NCI-H1048 (cell line): ENCODE data around the gene FCN3.

Experiments used
- DNase-seq: peaks from one replicate; lab custom pipeline; 2025; lab: John Stamatoyannopoulos, UW

Gene FCN3

GRCh38 chr1:27358038-27358927, 16.3 kb downstream of the FCN3 start:
- DNase-seq = no peak

- DNase-seq = no peak
Measured at GRCh38 chr1:27357281-27358037, 17.2 kb downstream of the FCN3 start.

- no peak for DNase-seq
Measured at GRCh38 chr1:27356619-27357280, 17.9 kb downstream of the FCN3 start.

GRCh38 chr1:27356277-27356618, 18.4 kb downstream of the FCN3 start:
- no peak for DNase-seq

GRCh38 chr1:27355683-27356082, 18.9 kb downstream of the FCN3 start:
- DNase-seq = no peak

- DNase-seq = no peak
Measured at GRCh38 chr1:27353629-27354028, 21.0 kb downstream of the FCN3 start.

GRCh38 chr1:27353166-27353565, 21.5 kb downstream of the FCN3 start:
- DNase-seq = no peak

- DNase-seq = no peak
Measured at GRCh38 chr1:27351541-27352107, 23.0 kb downstream of the FCN3 start.

- DNase-seq = no peak
Measured at GRCh38 chr1:27350663-27351540, 23.7 kb downstream of the FCN3 start.

- DNase-seq = peak; percentile 65
Measured at GRCh38 chr1:27349784-27350662, 24.6 kb downstream of the FCN3 start.

GRCh38 chr1:27348861-27349783, 25.5 kb downstream of the FCN3 start:
- peak; percentile 63 for DNase-seq

GRCh38 chr1:27346991-27347624, 27.5 kb downstream of the FCN3 start:
- DNase-seq = no peak

GRCh38 chr1:27346357-27346756, 28.3 kb downstream of the FCN3 start:
- no peak for DNase-seq

GRCh38 chr1:27345272-27345671, 29.4 kb downstream of the FCN3 start:
- DNase-seq = no peak

- DNase-seq = no peak
Measured at GRCh38 chr1:27343639-27344025, 31.0 kb downstream of the FCN3 start.

- no peak for DNase-seq
Measured at GRCh38 chr1:27342778-27343638, 31.6 kb downstream of the FCN3 start.

GRCh38 chr1:27342391-27342777, 32.2 kb downstream of the FCN3 start:
- no peak for DNase-seq
